Activated CD8-positive, alpha-beta T cell treated with anti-CD3 and anti-CD28 coated beads for 36 hours (primary cell): Measurements from ENCODE around the gene ALOX15. TPM values are rescaled to one million over a fixed set of nuclear protein-coding genes. Genes with fewer than 3 reads are reported as not detected.
A peak's percentile ranks its signal among the peaks of the same experiment; 100 is the strongest.
"Not testable (repeated sequence)": the region's sequence is repeated elsewhere in the genome, so short reads cannot be mapped to it uniquely, and the experiment has no call there.

ENCODE experiments used
- ATAC-seq: fragments of 200-7000 bp; cut with Tn5 transposase; one replicate; pipeline ENCODE4 v1.10.0; 2021; ENCODE audit warnings: mild to moderate bottlenecking, moderate library complexity
- CTCF ChIA-PET: fragments of 350-600 bp; sonication (Branson Sonifier 250); formaldehyde crosslinking; loops from one replicate; lab custom pipeline; 2021; ENCODE audit warnings: antibody characterized with exemption; lab: Charles Lee
- POLR2A ChIA-PET: fragments of 350-600 bp; sonication (Branson Sonifier 250); formaldehyde crosslinking; loops from one replicate; lab custom pipeline; 2021; ENCODE audit warnings: antibody characterized with exemption; lab: Charles Lee
- DNase-seq: peaks from one replicate; pipeline ENCODE4 v3.0.0-alpha.2; 2020
- H3K27ac Mint-ChIP-seq: one replicate; pipeline ENCODE4 v1.8.0; 2021; ENCODE audit warnings: mild to moderate bottlenecking, mixed read lengths
- H3K27me3 Mint-ChIP-seq: one replicate; pipeline ENCODE4 v1.8.0; 2021; ENCODE audit warnings: mixed read lengths
- H3K36me3 Mint-ChIP-seq: one replicate; pipeline ENCODE4 v1.8.0; 2021; ENCODE audit warnings: low read depth, mixed read lengths
- H3K4me1 Mint-ChIP-seq: one replicate; pipeline ENCODE4 v1.8.0; 2021; ENCODE audit warnings: low read depth, mixed read lengths
- H3K4me3 Mint-ChIP-seq: one replicate; pipeline ENCODE4 v1.8.0; 2021; ENCODE audit warnings: mild to moderate bottlenecking, moderate library complexity, mixed read lengths
- H3K9me3 Mint-ChIP-seq: one replicate; pipeline ENCODE4 v1.8.0; 2021; ENCODE audit warnings: mixed read lengths
- intact Hi-C: fragments of 100-400 bp; cut with micrococcal nuclease; formaldehyde crosslinking; loops from one replicate; pipeline ENCODE4 v1.10.0; 2022
- total RNA-seq, 2 experiments: library from RNA; stranded (reverse); gene quantifications; one replicate each; pipeline ENCODE4 v1.2.3, GENCODE V29; 2021
- TF ChIP-seq, protein P1 (sequence below): fragments of 200-600 bp; IDR thresholded peaks from one replicate; pipeline ENCODE4 v1.8.0; 2022; ENCODE audit warnings: antibody characterized with exemption, mild to moderate bottlenecking

The ALOX15 gene
- total RNA-seq = not detected

DNA sequence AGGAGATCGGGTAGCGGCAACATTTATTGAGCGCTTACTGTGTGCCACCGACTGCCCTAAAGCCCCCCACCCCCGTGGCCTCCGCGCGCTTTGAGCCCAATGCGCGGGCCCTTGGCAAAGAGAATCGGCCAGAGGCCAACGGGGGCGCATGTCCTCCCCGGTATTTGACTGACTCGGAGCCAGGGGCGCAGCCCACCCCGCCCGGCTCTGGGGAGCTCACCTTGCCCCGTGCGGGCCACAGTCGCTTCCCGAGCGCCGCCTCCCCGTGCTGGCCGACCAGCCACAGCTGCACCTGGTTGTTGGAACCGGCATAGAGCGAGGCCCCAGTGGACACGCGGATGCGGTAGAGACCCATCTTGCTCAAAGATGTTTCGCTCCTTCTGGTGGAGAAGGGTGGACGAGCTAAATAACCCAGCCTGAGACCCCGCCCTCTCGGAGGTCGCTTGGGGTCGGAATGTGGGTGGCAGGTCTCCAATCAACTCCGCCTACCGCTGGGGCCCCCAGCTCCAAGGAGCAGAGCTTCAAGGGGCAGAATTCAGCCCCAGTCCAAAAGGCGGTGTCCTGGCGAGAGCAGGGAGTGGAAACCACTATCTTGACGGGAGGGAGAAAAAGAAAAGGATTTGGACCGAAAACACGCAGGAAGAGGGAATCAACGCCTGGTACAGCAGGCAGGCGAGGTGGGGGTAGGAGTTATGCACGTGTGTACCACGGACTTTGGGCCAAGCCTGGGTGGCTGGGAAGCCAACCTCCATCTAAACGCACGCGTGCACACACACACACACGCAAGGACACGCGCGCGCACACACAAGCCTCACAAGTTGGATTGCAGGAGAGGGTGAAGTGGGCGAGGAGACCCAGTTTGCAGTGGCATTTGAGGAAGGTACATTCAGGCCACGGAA, at the start of gene ALOX15:
TSS of gene ALOX15 (minus strand) at position 382 of the 899 bp plus-strand sequence. CDS start at position 355, 27 bp downstream.
- intact Hi-C loops = no loop called here
- Mint-ChIP-seq H3K9me3 (no peaks in the 10 kb centered on the region), H3K27ac (no peak within 1 kb of the TSS), H3K4me1 (peaks cover 16% of the 10 kb centered on the region), H3K27me3 (peaks cover 64% of the 10 kb centered on the region), H3K4me3 (no peak within 1 kb of the TSS), H3K36me3 (no peaks in the 10 kb centered on the region)
- TF ChIP-seq, protein P1, sequence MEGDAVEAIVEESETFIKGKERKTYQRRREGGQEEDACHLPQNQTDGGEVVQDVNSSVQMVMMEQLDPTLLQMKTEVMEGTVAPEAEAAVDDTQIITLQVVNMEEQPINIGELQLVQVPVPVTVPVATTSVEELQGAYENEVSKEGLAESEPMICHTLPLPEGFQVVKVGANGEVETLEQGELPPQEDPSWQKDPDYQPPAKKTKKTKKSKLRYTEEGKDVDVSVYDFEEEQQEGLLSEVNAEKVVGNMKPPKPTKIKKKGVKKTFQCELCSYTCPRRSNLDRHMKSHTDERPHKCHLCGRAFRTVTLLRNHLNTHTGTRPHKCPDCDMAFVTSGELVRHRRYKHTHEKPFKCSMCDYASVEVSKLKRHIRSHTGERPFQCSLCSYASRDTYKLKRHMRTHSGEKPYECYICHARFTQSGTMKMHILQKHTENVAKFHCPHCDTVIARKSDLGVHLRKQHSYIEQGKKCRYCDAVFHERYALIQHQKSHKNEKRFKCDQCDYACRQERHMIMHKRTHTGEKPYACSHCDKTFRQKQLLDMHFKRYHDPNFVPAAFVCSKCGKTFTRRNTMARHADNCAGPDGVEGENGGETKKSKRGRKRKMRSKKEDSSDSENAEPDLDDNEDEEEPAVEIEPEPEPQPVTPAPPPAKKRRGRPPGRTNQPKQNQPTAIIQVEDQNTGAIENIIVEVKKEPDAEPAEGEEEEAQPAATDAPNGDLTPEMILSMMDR = no peak
- ATAC-seq (no peak), DNase-seq (no peak)
- ChIA-PET POLR2A (interaction anchor here (0.6 kb wide), 1 partner anchor 49 kb away, joined by 3 read pairs; no protein-coding TSS in a partner anchor), CTCF (no interaction called here)

DNA sequence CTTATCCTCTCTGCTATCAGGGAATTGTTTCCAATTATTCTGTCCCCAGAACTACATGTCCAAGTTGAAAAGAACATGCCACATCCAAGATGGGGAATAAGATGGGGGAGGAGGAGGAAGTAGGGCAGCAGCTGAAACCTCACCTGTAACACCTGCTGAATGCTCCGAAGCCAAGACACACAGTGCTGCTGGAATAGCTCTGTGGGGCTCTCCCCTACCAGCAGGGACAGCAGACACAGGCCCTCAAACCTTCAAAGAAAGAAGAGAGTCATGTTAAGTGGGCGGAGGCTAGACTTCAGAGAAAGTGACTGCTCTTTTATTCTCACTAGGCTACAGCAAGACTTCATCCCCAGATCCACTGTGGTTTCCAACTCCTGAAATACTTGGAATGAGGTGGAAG, 49.3 kb upstream of the ALOX15 start:
- intact Hi-C loops = no loop called here
- peaks cover 63% of the 10 kb centered on the region for H3K36me3 Mint-ChIP-seq
- ATAC-seq (peak; percentile 45), DNase-seq (no peak)
- H3K4me1 Mint-ChIP-seq = peaks cover 39% of the 10 kb centered on the region
- H3K27ac Mint-ChIP-seq = no peak overlapping the region
- H3K9me3 Mint-ChIP-seq = no peaks in the 10 kb centered on the region
- H3K4me3 Mint-ChIP-seq = no peak overlapping the region
- POLR2A ChIA-PET = interaction anchor here (1.8 to 2.9 kb wide), 2 partner anchors 10 to 13 kb away, joined by 11 to 12 read pairs; partner anchors contain the start of gene PELP1
- CTCF ChIA-PET = interaction anchor here (0.7 to 1.1 kb wide), 2 partner anchors 8 to 11 kb away, joined by 3 read pairs; no protein-coding TSS in a partner anchor
- no peaks in the 10 kb centered on the region for H3K27me3 Mint-ChIP-seq
- TF ChIP-seq, protein P1 = no peak

DNA sequence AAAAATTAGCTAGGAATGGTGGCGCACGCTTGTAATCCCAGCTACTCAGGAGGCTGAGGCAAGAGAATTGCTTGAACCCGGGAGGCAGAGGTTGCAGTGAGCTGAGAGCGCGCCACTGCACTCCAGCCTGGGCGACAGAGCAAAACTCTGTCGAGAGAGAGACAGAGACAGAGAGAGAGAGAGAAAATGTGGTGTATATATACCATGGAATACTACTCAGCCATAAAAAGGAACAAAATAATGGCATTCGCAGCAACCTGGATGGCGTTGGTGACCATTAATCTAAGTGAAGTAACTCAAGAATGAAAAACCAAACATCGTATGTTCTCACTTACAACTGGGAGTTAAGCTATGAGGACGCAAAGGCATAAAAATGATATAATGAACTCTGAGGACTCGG, 48.4 kb upstream of the ALOX15 start:
- H3K4me3 Mint-ChIP-seq, ATAC-seq, DNase-seq, H3K27ac Mint-ChIP-seq, H3K27me3 Mint-ChIP-seq, intact Hi-C loops, H3K9me3 Mint-ChIP-seq: not testable (repeated sequence)
- Mint-ChIP-seq H3K4me1 (peaks cover 36% of the 10 kb centered on the region), H3K36me3 (peaks cover 65% of the 10 kb centered on the region)
- ChIA-PET CTCF (interaction anchor here (1.1 kb wide), 1 partner anchor 12 kb away, joined by 3 read pairs; no protein-coding TSS in a partner anchor), POLR2A (interaction anchor here (1.8 to 2.9 kb wide), 2 partner anchors 11 to 13 kb away, joined by 11 to 12 read pairs; partner anchors contain the start of gene PELP1)

- H3K9me3 Mint-ChIP-seq, H3K27ac Mint-ChIP-seq, ATAC-seq, H3K27me3 Mint-ChIP-seq, DNase-seq, POLR2A ChIA-PET, H3K4me3 Mint-ChIP-seq, CTCF ChIA-PET, intact Hi-C loops: not testable (repeated sequence)
- Mint-ChIP-seq H3K36me3 (peaks cover 60% of the 10 kb centered on the region), H3K4me1 (peaks cover 15% of the 10 kb centered on the region)
These were observed 42.3 kb upstream of the ALOX15 start for GRCh38 chr17:4683739-4684138.

GRCh38 chr17:4679658-4680057, 38.2 kb upstream of the ALOX15 start:
- CTCF ChIA-PET = no interaction called here
- no peak for DNase-seq
- Mint-ChIP-seq H3K27ac (peak overlapping the region; percentile 50), H3K36me3 (peaks cover 63% of the 10 kb centered on the region), H3K4me3 (no peak overlapping the region), H3K27me3 (no peaks in the 10 kb centered on the region), H3K9me3 (no peaks in the 10 kb centered on the region), H3K4me1 (peaks cover 15% of the 10 kb centered on the region)
- POLR2A ChIA-PET = no interaction called here
- TF ChIP-seq, protein P1 = no peak
- no peak for ATAC-seq
- intact Hi-C loops = no loop called here
